HepG2 (cell line): ENCODE measurements around the gene SAMD4A. TPM values are rescaled to one million over a fixed set of nuclear protein-coding genes. Genes with fewer than 3 reads are reported as not detected.

ENCODE experiments used
- AFF4 ChIP-seq: sonication (generic); formaldehyde crosslinking; IDR thresholded peaks from 2 replicates; pipeline ENCODE4 v1.4.0; 2020; ENCODE audit warnings: missing genetic modification reagents
- CCDC6 ChIP-seq: sonication (generic); formaldehyde crosslinking; IDR thresholded peaks from 2 replicates; pipeline ENCODE4 v1.8.1; 2022; ENCODE audit warnings: mild to moderate bottlenecking, missing genetic modification reagents, moderate library complexity
- ETV6 ChIP-seq: sonication (generic); formaldehyde crosslinking; conservative IDR thresholded peaks from 2 replicates; pipeline ENCODE4 v1.4.0; 2020; ENCODE audit warnings: missing genetic modification reagents
- HNF4A ChIP-seq: sonication (generic); formaldehyde crosslinking; IDR thresholded peaks from 2 replicates; pipeline ENCODE4 v1.4.0; 2020; ENCODE audit warnings: missing genetic modification reagents
- MAZ ChIP-seq, 2 experiments: sonication (generic) in 1 of 2; formaldehyde crosslinking in 1 of 2; IDR thresholded peaks; 2 replicates each; pipeline versions ENCODE4 v1.5.0 to v1.6.1; 2012 to 2020; ENCODE audit warnings: low read depth in 2 of 2, mild to moderate bottlenecking in 2 of 2, borderline replicate concordance in 1 of 2, improper control_type of control experiment in 1 of 2, low read length in 1 of 2, missing genetic modification reagents in 1 of 2, moderate library complexity in 1 of 2
- POLR2AphosphoS5 ChIP-seq: IDR thresholded peaks from 2 replicates; pipeline ENCODE4 v1.6.1; 2012; ENCODE audit warnings: low read depth, low read length
- SIX1 ChIP-seq: sonication (generic); formaldehyde crosslinking; IDR thresholded peaks from 2 replicates; pipeline ENCODE4 v1.4.0; 2020; ENCODE audit warnings: missing genetic modification reagents, borderline replicate concordance
- SMAD3 ChIP-seq: sonication (generic); formaldehyde crosslinking; IDR thresholded peaks from 2 replicates; pipeline ENCODE4 v1.4.0; 2020; ENCODE audit warnings: missing genetic modification reagents
- SP5 ChIP-seq: IDR thresholded peaks from 2 replicates; pipeline ENCODE4 v1.6.1; 2016; ENCODE audit warnings: low read depth, borderline replicate concordance
- SPEN ChIP-seq: sonication (generic); formaldehyde crosslinking; IDR thresholded peaks from 2 replicates; pipeline ENCODE4 v1.5.1; 2020; ENCODE audit warnings: low read depth, mild to moderate bottlenecking, missing genetic modification reagents
- TMF1 ChIP-seq: sonication (generic); formaldehyde crosslinking; IDR thresholded peaks from 2 replicates; pipeline ENCODE4 v1.8.1; 2022; ENCODE audit warnings: low read depth, missing genetic modification reagents
- ZNF260 ChIP-seq: sonication (generic); formaldehyde crosslinking; IDR thresholded peaks from 2 replicates; pipeline ENCODE4 v1.4.0; 2020; ENCODE audit warnings: missing genetic modification reagents, low read depth, mild to moderate bottlenecking, borderline replicate concordance
- ZNF335 ChIP-seq: sonication (generic); formaldehyde crosslinking; IDR thresholded peaks from 2 replicates; pipeline ENCODE4 v1.4.0; 2020; ENCODE audit warnings: missing genetic modification reagents
- ZNF788 ChIP-seq: sonication (generic); formaldehyde crosslinking; IDR thresholded peaks from 2 replicates; pipeline ENCODE4 v1.5.0; 2020; ENCODE audit warnings: mild to moderate bottlenecking, missing genetic modification reagents, borderline replicate concordance
- ZNF883 ChIP-seq: sonication (generic); formaldehyde crosslinking; IDR thresholded peaks from 2 replicates; pipeline ENCODE4 v1.5.1; 2020; ENCODE audit warnings: mild to moderate bottlenecking, missing genetic modification reagents; ENCODE audit errors: not compliant biosample characterization
- polyA plus RNA-seq, 8 experiments: library from polyadenylated mRNA; depleted of rRNA in 3 of 8; stranded (reverse) in 7 of 8; unstranded in 1 of 8; fragments of >200 nt; fragmentation: Illumina TruSeq in 4 of 8; extraction: Trizol in 4 of 8; gene quantifications; 2 replicates each; pipeline versions ENCODE4 v1.2.1 to v1.2.3, GENCODE V29; 2011 to 2016; ENCODE audit warnings: low read depth in 4 of 8, missing spikeins in 1 of 8, mixed read lengths in 1 of 8; ENCODE audit not compliant: insufficient read depth in 1 of 8
- total RNA-seq, 5 experiments: library from RNA; depleted of rRNA; stranded (reverse); fragments of >200 nt; fragmentation: Illumina TruSeq; extraction: Trizol; gene quantifications; 2 replicates each; pipeline ENCODE4 v1.2.3, GENCODE V29; 2016; ENCODE audit warnings: low read depth in 1 of 5
- TF ChIP-seq, protein P1 (sequence below): sonication (generic); formaldehyde crosslinking; IDR thresholded peaks from 2 replicates; pipeline ENCODE4 v1.8.0; 2022; ENCODE audit warnings: mild to moderate bottlenecking, missing genetic modification reagents; ENCODE audit not compliant: insufficient replicate concordance
- TF ChIP-seq, protein P2 (sequence below): sonication (generic); formaldehyde crosslinking; IDR thresholded peaks from 2 replicates; pipeline ENCODE4 v1.8.0; 2023; ENCODE audit warnings: mild to moderate bottlenecking, missing genetic modification reagents
- TF ChIP-seq, protein P3 (sequence below): IDR thresholded peaks from 2 replicates; pipeline ENCODE4 v1.6.1; 2018; ENCODE audit warnings: missing genetic modification reagents, mild to moderate bottlenecking, missing compliant biosample characterization

SAMD4A gene
- total and polyA plus RNA-seq, 2 of the 13 experiments (the other 11 are each of a cell fraction or from before 2014, with no cell fraction given), result 11.8 to 13.0 TPM

DNA sequence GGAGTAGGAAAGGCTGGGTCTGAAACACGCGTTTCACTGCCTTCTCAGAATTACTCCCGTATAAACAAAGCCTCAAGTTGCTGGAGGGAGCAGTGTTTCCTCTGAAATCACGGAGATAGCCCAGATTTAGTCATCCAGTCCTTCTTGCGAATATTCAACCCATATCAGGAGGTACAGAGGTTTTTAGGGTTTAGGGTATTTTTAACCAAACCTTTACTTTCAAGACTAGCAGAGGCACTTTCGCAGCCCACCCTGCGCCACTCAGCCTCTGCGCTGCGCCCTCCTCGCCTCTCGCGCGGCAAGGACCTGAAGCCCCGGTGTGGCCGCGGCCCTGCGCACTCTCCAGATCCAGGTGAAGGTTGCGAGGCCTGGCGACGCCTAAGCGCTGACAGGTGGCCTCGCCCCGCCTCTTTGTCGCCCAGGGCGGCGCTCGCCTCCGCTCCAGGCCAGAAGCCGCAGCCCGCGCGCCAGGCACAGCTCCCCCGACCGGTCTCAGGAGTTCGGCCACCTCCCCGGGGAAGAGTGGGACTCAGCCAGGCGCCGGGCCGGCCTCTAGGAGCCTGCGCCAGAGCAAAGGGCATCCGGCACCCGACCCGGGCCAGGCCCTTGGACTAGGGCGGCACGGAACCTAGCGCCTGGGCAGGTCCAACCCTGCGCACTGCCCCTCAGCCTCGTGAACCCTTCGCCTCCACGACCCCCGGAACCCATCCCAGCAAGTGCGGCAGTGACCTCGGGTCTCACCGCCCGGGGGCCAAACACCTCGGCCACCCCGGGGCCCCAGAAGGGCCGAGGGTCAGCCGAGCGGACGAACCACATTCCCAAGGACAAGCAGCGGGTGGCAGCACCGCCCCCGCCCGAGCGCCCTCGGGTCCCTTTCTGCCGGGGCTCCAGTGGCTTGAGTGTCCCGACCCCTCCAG lies 1.8 kb upstream of the SAMD4A start (continued):
- TF ChIP-seq, protein P1, sequence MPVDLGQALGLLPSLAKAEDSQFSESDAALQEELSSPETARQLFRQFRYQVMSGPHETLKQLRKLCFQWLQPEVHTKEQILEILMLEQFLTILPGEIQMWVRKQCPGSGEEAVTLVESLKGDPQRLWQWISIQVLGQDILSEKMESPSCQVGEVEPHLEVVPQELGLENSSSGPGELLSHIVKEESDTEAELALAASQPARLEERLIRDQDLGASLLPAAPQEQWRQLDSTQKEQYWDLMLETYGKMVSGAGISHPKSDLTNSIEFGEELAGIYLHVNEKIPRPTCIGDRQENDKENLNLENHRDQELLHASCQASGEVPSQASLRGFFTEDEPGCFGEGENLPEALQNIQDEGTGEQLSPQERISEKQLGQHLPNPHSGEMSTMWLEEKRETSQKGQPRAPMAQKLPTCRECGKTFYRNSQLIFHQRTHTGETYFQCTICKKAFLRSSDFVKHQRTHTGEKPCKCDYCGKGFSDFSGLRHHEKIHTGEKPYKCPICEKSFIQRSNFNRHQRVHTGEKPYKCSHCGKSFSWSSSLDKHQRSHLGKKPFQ (CRISPR knock-in tag), result peak; percentile 85
- peak; percentile 82 for TF ChIP-seq ZNF883 (CRISPR knock-in tag)
- peak; percentile 69; the same call in 1 of the 2 replicates for TF ChIP-seq AFF4 (CRISPR knock-in tag)
- peak; percentile 25 for TF ChIP-seq POLR2AphosphoS5
- TF ChIP-seq ZNF260 (CRISPR knock-in tag), result 0 out of 2 replicates have a peak, but pooled peaks have one; percentile 74
- TF ChIP-seq ZNF335, result no peak; the same call in 1 of the 2 replicates
- TF ChIP-seq SIX1 (CRISPR knock-in tag), result no peak
- TF ChIP-seq CCDC6 (CRISPR knock-in tag), result no peak; the same call in 1 of the 2 replicates
- no peak for TF ChIP-seq MAZ (IDR thresholded peaks at IDR 0.05; ENCODE audit: borderline replicate concordance, low read depth, low read length)
- peak; percentile 62 for TF ChIP-seq MAZ (CRISPR knock-in tag; IDR thresholded peaks at IDR 0.05; ENCODE audit: low read depth)
- peak; percentile 46; the same call in 1 of the 2 replicates for TF ChIP-seq ZNF788 (CRISPR knock-in tag)
- peak; percentile 89 for TF ChIP-seq SP5 (CRISPR knock-in tag)
- no peak; the same call in 1 of the 2 replicates for TF ChIP-seq ETV6 (CRISPR knock-in tag)
- TF ChIP-seq SPEN (CRISPR knock-in tag), result peak; percentile 70
- peak; percentile 72 for TF ChIP-seq HNF4A (CRISPR knock-in tag)
- TF ChIP-seq, protein P2, sequence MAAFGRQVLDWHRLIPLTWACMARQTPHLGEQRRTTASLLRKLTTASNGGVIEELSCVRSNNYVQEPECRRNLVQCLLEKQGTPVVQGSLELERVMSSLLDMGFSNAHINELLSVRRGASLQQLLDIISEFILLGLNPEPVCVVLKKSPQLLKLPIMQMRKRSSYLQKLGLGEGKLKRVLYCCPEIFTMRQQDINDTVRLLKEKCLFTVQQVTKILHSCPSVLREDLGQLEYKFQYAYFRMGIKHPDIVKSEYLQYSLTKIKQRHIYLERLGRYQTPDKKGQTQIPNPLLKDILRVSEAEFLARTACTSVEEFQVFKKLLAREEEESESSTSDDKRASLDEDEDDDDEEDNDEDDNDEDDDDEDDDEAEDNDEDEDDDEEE (CRISPR knock-in tag), result peak; percentile 11; the same call in 1 of the 2 replicates
- TF ChIP-seq, protein P3, sequence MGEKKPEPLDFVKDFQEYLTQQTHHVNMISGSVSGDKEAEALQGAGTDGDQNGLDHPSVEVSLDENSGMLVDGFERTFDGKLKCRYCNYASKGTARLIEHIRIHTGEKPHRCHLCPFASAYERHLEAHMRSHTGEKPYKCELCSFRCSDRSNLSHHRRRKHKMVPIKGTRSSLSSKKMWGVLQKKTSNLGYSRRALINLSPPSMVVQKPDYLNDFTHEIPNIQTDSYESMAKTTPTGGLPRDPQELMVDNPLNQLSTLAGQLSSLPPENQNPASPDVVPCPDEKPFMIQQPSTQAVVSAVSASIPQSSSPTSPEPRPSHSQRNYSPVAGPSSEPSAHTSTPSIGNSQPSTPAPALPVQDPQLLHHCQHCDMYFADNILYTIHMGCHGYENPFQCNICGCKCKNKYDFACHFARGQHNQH (CRISPR knock-in tag), result peak; percentile 64
- peak; percentile 29; the same call in 1 of the 2 replicates for TF ChIP-seq SMAD3 (CRISPR knock-in tag)
- TF ChIP-seq TMF1 (CRISPR knock-in tag), result no peak
